SKM-1 treated with dmso at 0.1 percent for 144 hours (cell line): ENCODE measurements around the gene PSMG1.
A peak's percentile ranks its signal among the peaks of the same experiment; 100 is the strongest.
"Not testable (repeated sequence)": the region's sequence is repeated elsewhere in the genome, so short reads cannot be mapped to it uniquely, and the experiment has no call there.

Experiments
- DNase-seq: peaks from one replicate; lab custom pipeline; 2025; ENCODE audit not compliant: unreplicated experiment; lab: John Stamatoyannopoulos, UW

The PSMG1 gene

GRCh38 chr21:39159342-39160063 lies 23.7 kb downstream of the PSMG1 start:
- DNase-seq = no peak

DNA sequence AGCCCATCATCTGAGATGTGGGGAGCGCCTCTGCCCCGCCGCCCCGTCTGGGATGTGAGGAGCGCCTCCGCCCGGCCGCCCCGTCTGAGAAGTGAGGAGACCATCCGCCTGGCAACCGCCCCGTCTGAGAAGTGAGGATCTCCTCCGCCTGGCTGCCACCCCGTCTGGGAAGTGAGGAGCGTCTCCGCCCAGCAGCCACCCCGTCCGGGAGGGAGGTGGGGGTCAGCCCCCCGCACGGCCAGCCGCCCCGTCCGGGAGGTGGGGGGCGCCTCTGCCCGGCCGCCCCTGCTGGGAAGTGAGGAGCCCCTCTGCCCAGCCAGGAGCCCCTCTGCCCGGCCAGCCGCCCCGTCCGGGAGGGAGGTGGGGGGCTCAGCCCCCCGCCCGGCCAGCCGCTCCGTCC lies 26.0 kb downstream of the PSMG1 start:
- not testable (repeated sequence) for DNase-seq

DNA sequence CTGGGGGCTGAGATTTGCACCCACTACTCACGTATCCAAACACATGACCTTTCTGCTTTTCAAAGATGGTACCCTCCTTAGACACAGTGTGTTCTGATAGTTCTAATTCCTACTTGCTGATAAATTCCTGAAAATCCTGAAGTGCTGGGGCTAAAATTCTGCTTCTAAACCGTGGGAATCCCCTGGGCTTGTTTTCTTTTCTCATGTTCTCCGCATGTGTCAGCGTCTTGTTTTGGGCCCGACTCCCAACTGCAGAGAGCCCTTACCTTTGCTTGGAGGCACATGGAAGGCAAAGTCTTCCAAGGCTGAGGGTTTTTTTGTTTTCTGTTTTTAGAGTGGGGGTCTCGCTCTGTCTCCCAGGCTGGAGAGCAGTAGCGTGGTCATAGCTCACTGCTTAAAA lies 27.2 kb downstream of the PSMG1 start:
- no peak for DNase-seq

DNA sequence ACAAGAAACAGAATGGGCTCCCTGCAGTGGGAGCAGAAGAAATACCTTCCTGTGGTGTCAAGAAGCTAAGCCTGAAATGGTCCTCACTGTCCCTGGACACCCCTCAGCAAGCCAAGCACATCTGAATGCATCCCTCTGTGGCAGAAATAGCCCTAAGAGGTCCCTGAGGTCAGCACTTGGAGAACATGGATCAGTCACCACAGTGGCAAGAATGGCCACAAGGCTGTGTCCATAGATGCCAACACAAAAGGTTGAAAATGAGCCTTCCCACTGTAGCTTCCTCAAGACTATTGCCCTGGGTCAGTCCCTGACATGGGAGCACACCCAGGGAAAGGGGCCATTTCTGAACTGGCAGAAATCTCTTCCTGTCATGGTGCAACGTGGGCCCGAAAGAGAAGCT lies 27.7 kb downstream of the PSMG1 start:
- DNase-seq = no peak

DNA sequence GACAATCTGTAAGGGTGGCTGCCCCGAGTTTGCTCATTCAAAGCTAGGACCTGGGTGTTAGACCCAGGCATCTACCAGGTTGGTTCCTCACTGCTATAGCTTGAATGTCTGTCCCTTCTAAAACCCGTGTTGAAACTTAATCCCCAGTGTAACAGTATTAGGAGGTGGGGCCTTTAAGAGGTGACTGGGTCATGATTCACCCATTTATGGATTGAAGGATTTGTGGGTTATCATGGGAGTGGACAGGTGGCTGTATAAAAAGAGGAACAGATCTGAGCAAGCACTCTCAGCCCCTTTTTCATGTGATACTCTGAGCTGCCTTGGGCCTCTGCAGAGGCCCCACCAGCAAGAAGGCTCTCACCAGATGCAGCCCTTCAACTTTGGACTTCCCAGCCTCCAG lies 29.4 kb downstream of the PSMG1 start:
- DNase-seq = no peak

DNA sequence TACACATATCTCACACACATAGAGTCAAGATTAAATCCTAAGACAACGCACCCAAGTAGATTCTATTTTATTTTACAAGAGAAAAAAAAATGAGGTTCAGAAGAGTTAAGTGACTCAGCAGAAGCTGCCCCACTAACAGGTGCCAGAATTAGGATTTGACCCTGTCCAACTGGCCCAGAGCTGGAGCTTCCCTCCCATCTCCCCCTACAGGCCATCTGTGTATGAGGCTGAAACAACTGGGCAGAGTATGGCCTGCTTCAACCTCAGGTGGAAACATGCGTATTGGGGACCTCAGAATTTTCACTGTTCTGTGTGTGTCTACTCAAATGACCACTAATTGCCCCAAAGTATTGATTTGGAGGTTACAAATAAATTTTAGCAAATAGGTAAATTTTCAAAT lies 29.9 kb downstream of the PSMG1 start:
- peak; percentile 4 for DNase-seq

- no peak for DNase-seq
Observed at GRCh38 chr21:39152271-39152670, 31.0 kb downstream of the PSMG1 start.

DNA sequence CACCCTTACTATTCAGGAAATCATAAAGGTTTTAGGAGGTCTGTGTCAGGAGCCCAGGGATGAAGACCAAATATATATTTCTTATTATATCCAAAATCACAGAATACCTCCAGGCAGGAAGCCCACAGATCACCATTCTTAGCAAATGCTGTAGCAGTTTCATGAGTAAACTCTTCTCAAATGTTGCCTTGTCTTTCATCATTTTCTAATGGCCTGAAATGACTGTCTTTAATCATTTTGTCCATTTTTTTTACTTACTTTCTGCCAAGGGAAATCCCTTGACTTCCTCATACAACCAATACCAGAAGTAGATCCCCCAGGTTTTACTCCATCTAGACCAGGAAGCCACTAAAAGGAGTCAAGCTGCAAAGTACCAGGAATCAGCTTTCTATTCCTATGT lies 32.4 kb downstream of the PSMG1 start:
- no peak for DNase-seq

DNA sequence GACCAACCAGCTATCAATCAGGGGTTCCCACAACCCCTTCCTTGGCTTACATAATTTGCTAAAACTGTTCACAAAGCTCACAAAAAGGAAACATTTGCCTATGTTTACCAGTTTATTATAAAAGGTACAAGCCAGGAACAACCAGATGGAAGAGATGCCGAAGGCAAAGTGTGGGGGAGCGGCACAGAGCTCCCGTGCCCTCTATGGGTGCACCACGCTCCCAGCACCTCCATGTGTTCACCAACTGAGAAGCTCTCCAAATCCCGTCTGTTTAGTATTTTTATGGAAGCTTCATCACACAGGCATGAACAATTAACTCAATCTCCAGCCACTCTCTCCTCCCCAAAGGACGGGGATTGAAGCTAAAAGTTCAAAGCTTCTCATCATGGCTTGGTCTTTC lies 32.9 kb downstream of the PSMG1 start:
- DNase-seq = no peak

- DNase-seq = no peak
Observed at GRCh38 chr21:39149882-39150281, 33.4 kb downstream of the PSMG1 start.

- no peak for DNase-seq
Observed at GRCh38 chr21:39148975-39149374, 34.3 kb downstream of the PSMG1 start.

GRCh38 chr21:39144191-39144590 lies 39.1 kb downstream of the PSMG1 start:
- DNase-seq = no peak

- DNase-seq = no peak
Observed at GRCh38 chr21:39142972-39143371, 40.3 kb downstream of the PSMG1 start.

- no peak for DNase-seq
Observed at GRCh38 chr21:39141502-39141901, 41.7 kb downstream of the PSMG1 start.

- DNase-seq = no peak
Observed at GRCh38 chr21:39137248-39138178, 45.7 kb downstream of the PSMG1 start.

DNA sequence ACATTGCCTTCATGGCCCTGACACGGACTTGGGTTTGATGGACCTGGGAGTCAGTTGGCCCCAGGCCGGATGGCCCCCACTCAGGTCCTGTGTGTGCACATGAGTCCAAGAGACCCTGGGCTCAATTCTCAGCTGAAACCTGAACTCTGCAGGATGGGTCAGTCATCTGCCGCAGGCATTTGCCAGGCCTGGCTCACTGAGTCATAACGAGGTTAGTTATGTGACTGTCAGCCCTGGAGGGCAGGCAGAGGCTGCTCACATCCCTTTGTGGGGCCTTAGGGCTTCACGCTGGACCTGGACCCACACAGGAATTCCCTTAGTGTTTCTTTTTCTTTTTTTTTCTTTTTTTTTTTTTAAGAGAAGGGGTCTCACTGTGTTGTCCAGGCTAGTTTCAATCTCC lies 46.5 kb downstream of the PSMG1 start:
- DNase-seq = no peak

GRCh38 chr21:39136138-39136537 lies 47.1 kb downstream of the PSMG1 start:
- DNase-seq = peak; percentile 20

DNA sequence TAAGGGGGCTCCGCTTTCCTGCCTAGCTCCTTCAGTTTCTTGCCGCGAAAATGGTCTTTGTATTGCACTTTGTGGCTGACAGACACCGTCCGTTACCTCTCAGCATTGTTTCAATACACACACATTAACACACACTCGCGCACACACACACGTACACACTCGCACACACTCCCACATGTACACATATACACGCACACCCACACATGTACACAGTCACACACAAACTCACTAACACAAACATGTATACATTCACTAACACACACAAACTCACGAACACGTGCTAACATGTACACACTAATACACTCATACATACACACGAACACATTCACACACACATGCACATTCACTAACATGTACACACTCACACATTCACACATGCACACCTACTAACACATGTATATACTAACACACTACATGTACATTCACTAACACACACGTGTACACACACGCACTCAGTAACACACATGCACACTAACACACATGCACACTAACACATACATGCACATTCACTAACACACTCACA lies 48.9 kb downstream of the PSMG1 start:
- no peak for DNase-seq

GRCh38 chr21:39132248-39132647 lies 51.0 kb downstream of the PSMG1 start:
- no peak for DNase-seq

- no peak for DNase-seq
Observed at GRCh38 chr21:39131791-39132190, 51.5 kb downstream of the PSMG1 start.

- no peak for DNase-seq
Observed at GRCh38 chr21:39127506-39127905, 55.7 kb downstream of the PSMG1 start.

DNA sequence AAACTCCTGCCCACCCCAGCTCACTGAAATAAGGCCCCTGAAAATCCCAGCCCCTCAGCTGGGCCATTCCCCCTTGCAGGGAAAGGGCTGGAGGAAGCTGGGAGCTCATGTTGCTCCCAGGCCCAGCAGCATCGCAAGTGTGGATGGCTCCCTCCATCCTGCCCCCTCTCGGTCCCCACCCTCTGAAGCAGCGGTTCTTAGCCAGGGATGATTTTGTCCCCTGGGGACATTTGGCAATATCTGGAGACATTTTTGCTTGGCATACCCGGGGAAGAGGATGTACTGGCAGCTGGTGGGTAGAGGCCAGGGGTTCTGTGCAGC lies 56.8 kb downstream of the PSMG1 start:
- DNase-seq = no peak
